Globus pallidus (tissue), 1 donor: ENCODE results near the gene TIMP4.
A peak's percentile ranks its signal among the peaks of the same experiment; 100 is the strongest.

Experiments used
- DNase-seq: peaks from one replicate; pipeline ENCODE4 v3.0.0-alpha.2; 2015; ENCODE audit warnings: low spot score

Gene TIMP4

GRCh38 chr3:12158387-12159226, at the start of gene TIMP4:
TIMP4 (minus strand) TSS chr3:12158912; CDS start chr3:12158840, 72 bp downstream.
- DNase-seq, result no peak

- no peak for DNase-seq
Measured at GRCh38 chr3:12205171-12205570, 46.5 kb upstream of the TIMP4 start.

- no peak for DNase-seq
Measured at GRCh38 chr3:12201813-12202212, 43.1 kb upstream of the TIMP4 start.

GRCh38 chr3:12198301-12198700, 39.6 kb upstream of the TIMP4 start:
- DNase-seq, result no peak

- DNase-seq, result no peak
Measured at GRCh38 chr3:12197475-12197874, 38.8 kb upstream of the TIMP4 start.

GRCh38 chr3:12196684-12197083, 38.0 kb upstream of the TIMP4 start:
- no peak for DNase-seq

- no peak for DNase-seq
Measured at GRCh38 chr3:12195231-12195630, 36.5 kb upstream of the TIMP4 start.

GRCh38 chr3:12194669-12195161, 36.0 kb upstream of the TIMP4 start:
- DNase-seq, result no peak

- peak; percentile 17 for DNase-seq
Measured at GRCh38 chr3:12194209-12194608, 35.5 kb upstream of the TIMP4 start.

- DNase-seq, result no peak
Measured at GRCh38 chr3:12193485-12194165, 34.9 kb upstream of the TIMP4 start.

- no peak for DNase-seq
Measured at GRCh38 chr3:12192655-12193484, 34.2 kb upstream of the TIMP4 start.

- no peak for DNase-seq
Measured at GRCh38 chr3:12192173-12192572, 33.5 kb upstream of the TIMP4 start.

- no peak for DNase-seq
Measured at GRCh38 chr3:12191559-12191958, 32.8 kb upstream of the TIMP4 start.

GRCh38 chr3:12190832-12191231, 32.1 kb upstream of the TIMP4 start:
- DNase-seq, result no peak

GRCh38 chr3:12190221-12190807, 31.6 kb upstream of the TIMP4 start:
- no peak for DNase-seq

- DNase-seq, result no peak
Measured at GRCh38 chr3:12188681-12189287, 30.1 kb upstream of the TIMP4 start.

GRCh38 chr3:12188328-12188648, 29.6 kb upstream of the TIMP4 start:
- no peak for DNase-seq

- peak; percentile 46 for DNase-seq
Measured at GRCh38 chr3:12187448-12188327, 29.0 kb upstream of the TIMP4 start.

GRCh38 chr3:12186515-12187286, 28.0 kb upstream of the TIMP4 start:
- DNase-seq, result no peak

GRCh38 chr3:12186046-12186445, 27.3 kb upstream of the TIMP4 start:
- DNase-seq, result no peak
